Measurements from ENCODE around the gene CMTM4.

CMTM4 gene

GRCh38 chr16:66566051-66566901, 130.3 kb downstream of the CMTM4 start, which contains the start of gene CMTM1:
Gene CMTM1, plus strand, starts transcription at chr16:66566439. Its CDS starts 75 bp downstream, at chr16:66566514.
- no peak for DNase-seq (ENCODE audit: low read depth)
